M059J (cell line): ENCODE measurements around the gene COG7. TPM values are rescaled to one million over a fixed set of nuclear protein-coding genes. Genes with fewer than 3 reads are reported as not detected.
"Not testable (repeated sequence)": the region's sequence is repeated elsewhere in the genome, so short reads cannot be mapped to it uniquely, and the experiment has no call there.

Experiments
- DNase-seq: peaks from one replicate; pipeline ENCODE4 v3.0.0-alpha.2; 2012; ENCODE audit warnings: low read depth
- total RNA-seq: library from RNA; depleted of rRNA; stranded (reverse); fragments of >200 nt; shearing (Covaris generic); gene quantifications from 2 replicates; pipeline ENCODE4 v1.2.3, GENCODE V29; 2014

The COG7 gene
- total RNA-seq, 1 experiment from 2014 or later: 30.5 TPM

DNA sequence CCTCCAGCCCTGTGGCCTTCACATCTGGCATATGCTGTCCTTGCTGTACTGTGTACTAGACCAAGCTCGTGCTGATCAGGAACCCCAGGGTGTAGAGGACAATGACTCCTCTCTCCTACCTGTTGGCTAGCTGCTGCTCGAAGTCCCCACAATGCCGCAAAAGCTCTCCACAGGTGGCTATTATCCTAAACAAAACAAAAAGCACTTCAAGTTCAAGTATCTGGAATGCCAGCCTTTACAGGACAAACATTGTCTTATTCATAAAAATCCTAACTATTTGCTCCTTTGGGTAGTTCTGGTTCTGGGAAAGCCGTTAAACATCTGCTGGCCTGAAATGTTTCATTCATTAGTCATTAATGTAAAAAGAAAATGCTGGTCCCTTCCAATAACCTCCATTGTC, 42.8 kb downstream of the COG7 start:
- peak; percentile 22 for DNase-seq

DNA sequence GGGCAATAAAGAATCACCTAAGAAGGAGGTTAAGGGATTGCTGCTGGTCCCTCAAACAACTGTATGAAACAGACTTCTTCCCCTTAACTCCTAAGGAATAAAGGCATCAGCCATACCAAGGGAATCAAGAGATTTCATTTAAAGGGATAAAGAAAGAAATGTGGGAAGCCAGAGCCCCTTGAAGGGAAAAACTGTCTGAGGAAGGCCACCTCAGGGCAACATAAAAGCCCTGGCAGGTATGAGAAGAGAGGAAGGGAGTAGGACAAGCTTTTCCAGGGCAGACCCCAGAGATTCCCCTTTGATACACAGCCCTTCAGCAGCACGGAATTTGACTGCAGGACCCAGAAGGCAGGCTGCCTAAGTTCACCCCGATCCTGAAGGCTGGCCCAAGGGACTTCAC, 43.5 kb downstream of the COG7 start:
- no peak for DNase-seq

DNA sequence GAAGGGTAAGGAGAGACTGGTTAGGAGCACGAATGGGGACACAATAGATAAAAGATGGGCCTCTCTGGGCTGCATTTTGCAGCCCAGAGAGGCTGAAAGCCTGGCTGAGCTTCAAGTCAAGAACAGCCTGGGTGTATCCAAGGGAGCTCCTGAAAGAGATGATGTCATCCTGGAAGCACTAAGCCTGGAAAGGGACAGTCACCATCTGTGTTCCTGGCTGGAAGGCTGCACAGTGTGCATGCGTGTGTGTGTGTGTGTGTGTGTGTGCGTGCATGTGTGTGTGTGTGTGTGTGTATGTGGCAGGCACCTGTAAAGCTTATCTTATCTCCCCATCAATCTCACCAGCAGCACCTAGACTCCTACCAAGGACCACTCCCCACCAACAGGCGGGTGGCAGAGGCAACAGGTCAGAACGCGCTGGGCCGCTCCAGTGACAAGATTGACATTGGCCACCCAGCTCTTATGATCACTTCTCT, 44.1 kb downstream of the COG7 start:
- peak; percentile 40 for DNase-seq

DNA sequence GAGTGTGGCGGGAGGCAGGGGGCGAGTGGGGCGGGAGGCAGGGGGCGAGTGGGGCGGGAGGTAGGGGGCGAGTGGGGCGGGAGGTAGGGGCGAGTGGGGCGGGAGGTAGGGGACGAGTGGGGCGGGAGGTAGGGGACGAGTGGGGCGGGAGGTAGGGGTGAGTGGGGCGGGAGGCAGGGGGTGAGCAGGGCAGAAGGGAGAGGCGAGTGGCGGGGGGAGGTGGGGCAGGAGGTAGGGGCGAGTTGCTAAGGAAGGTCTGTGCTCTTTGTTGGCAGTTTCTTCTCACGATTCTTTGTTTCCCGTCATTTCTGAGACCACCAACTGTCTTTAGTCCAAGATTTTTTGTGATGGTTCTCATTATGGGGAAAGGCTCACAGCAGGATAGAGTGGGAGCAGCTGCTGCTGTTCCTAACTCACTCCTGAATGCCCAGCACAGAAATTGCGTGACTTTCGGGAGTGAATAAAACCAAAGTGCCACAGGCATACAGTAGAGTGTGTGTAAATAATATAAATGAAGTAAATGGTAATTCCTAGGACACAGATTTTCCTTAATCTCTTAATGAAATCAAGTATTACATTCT, 44.7 kb downstream of the COG7 start:
- no peak for DNase-seq

DNA sequence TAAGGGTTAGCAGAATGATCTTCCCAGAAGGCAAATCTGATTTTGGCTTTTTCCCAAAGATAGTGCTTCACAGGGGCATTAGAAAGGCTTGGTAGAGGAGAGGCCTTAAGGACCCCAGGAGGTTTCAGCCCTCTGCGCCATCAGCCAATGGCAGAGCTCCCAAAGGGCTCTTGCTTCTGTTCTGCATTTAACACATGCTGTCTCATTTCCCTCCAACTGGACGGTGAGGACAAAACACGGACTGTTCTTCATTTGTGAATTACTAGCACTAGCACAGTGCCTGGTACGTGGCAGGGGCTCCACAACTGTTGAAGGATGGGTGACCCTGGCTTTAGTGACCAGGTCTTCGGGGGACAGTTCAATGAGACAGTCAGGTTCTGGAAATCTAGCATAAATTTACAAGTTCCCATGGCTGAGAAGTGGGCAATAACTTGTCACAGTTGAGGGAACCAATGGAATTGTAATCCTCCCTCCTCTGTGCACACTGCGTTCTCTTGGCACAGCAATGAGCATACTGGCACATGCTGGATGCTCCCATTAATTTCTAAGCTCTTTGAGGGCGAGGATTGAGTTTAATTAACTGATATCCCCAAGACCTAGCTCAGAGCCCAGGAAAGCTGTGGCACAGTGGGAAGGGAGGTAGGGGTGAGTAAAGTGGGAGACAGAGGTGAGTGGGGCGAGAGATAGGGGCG, 45.4 kb downstream of the COG7 start:
- DNase-seq: no peak

DNA sequence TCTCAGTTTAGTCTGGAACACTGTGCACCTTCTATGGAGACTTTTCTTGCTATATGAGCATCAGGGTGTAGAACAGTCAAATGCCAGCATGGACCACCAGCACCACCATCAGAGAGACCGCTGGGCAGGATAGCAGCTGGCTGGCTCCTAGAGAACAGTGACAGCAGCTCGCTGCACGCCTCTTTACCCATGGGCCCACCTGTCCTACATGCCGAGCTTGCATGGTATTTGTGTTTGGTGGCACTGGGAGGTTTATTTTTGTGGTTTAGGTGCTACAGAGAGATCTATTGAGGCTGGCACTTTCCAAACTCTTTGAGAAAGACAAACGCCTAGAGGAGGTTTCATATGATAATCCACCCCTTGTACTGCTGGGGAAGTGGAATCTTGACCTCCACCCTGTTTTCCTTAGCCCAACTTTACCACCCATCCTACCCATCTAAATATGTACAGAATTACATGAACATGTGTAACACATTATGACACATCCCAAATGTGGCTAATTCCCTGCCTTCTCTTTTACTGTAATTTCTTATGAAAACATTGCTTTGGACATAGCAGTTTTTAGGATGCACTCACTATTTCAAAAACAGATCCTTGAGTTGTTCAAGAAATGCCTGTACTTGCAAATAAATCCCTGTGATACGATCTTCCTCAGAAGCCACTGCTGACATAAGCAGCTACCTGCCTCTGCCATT, 46.3 kb downstream of the COG7 start:
- no peak for DNase-seq

DNA sequence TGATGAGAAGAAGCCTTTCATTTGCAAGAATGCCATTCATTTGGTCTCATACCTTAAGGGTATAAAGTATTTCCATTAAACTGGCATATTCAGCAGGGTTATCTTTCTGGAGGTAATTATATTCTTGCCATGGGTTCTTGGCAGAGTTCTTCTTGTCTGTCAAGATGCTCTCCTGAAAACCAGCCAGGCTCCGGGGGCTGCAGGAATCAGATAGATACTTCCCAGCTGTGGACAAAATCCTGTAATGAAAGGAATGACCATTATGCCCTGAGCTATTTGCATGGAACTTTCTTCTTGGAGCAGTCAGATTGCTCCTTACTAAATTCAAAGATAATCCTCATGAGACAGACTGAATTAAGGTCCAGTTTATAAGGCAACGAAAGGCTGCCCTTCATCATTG, 47.0 kb downstream of the COG7 start:
- no peak for DNase-seq

DNA sequence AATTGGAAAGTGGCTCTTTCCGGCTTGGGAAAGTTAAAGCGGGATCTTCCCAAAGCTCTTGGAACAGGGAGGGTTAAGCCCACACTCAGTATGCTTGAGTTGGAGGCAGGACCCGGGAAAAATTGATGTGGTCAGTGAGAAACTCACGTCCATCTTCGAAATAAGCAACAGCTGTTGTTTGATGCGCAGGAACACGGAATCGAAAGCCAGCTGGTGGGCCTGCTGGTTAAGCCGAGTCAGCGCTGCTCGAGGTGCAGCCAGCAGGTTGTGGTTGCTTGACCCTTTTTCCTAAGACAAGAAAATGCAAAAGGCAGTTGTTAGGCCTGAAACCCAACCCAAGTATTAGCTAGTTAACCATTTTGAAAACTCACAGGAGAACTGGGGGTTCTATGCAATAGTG, 49.4 kb downstream of the COG7 start:
- DNase-seq: no peak

DNA sequence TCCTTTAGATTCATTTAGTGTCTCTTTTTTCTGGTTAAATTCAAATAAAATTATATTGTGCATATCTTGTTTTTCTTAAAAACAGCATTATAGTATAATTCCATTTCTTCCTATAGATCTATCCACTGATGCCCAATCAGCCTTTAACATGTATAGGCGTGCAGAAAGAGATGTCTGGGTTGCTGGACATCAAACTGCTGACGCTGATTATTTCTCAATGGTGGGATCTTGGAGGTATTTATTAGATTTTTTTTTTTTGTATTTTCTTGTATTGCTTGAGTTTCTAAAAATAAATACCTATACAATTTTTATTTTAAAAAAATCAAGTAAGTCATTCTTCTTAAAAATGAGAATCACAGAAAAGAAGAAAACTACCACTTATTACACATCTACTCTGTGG, 50.9 kb downstream of the COG7 start:
- DNase-seq: no peak

DNA sequence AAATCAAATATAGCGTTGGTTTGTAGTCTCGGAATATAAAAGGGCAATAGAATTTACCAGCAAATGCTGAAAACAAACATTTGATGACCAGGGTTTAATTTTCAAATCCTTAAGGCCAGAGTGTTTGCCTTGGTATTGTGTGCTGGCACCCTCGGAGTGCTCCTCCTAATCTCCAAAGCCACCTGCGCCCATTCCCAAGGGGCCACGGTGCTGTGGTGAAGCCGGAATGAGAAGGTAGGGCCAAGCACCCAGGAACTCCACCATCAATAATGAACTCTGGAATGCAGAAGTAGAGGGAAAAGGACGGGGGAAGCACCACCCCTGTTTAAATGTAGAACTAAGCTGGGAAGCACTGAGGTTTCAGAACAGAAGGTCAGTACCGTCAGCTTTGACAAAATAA, 51.9 kb downstream of the COG7 start:
- DNase-seq: no peak

DNA sequence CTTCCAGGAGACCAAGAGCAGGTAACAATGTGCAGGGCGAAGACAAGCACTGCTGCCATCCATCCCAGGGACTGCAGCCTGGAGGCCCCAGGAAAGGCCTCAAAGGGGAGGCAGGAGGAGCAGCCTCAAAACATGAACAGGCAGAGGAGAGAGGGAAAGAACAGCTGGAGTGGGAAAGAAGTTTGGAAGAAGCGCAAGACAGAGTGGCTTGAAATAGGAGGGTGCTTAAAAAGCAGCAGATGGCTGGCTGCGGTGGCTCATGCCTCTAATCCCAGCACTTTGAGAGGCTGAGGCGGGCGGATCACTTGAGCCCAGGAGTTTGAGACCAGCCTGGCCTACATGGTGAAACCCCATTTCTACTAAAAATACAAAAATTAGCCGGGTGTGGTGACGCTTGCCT, 52.5 kb downstream of the COG7 start:
- DNase-seq: not testable (repeated sequence)

DNA sequence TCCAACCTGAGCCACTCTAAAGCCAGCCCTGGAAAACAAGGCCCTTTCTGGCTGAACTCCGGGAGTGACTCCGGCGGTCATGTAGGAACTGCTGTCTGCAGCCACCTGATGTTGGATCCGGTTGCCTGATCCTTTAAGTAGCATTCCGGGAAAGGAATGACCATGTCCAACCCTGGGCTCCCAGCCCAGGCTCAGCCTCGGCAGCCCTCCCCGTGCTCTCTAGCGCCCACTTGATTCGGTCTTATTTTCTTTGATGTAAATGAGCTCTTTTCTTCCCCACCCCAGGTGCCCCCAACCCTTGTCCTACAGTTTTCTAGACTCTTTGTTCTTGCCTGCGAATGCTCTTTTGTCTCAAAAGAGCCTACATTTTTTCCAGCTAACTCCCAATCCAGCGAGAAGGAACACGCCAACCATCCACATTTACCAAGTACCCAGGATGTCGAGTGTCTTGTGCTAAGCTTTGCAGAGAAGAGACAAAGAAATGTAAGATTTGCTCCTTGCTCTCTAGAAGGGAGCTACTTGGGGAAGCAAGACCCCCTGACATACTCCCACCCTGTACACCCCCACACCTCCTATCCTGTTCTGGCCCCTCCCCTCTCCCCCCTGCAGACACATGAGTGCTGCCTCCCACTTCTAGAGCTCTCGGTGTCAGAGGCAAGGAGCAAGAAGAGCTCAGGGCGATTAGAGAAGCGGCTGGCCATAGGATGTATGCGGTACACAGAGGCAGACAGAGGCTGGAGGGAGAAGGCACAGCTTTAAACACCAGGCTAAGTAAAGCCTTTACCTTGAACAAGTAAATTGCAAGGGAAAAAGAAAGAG, 53.8 kb downstream of the COG7 start:
- DNase-seq: no peak

DNA sequence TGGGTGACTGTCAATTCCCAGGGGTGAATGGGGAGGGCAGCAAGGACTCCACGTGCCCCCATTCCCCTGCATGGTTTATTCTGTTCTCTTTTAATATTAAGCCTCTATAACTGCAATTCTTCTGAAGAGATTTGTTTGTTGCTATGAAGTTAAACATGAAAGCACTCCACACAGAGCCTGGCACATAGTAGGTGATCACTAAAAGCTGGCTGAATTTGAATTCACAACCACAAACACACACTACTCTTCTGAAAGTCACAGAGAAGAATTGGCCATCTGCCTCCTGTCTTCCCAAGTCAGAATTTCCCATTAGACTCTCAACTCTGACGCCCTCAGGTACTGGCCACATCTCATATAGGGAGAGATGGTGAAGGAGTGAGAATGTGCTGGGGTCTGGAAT, 55.5 kb downstream of the COG7 start:
- no peak for DNase-seq

DNA sequence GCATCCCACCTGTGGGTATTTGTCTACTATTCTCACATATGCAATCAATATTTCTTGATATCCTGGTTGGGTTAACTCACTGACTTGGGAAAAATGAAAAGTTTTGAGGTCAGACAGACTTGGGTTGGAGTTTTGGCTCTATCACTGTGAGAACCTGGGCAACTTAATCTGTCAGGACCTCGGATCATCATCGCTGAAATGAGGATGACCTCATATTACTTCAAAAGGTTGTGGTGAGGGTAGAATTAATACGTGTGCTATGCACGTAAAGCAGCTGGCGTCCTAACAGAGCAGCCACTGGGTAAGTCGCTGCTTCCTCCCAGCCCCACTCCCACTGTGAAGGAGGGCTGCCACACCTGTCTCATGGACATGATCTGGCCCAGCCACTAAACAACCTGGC, 57.3 kb downstream of the COG7 start:
- DNase-seq: no peak

DNA sequence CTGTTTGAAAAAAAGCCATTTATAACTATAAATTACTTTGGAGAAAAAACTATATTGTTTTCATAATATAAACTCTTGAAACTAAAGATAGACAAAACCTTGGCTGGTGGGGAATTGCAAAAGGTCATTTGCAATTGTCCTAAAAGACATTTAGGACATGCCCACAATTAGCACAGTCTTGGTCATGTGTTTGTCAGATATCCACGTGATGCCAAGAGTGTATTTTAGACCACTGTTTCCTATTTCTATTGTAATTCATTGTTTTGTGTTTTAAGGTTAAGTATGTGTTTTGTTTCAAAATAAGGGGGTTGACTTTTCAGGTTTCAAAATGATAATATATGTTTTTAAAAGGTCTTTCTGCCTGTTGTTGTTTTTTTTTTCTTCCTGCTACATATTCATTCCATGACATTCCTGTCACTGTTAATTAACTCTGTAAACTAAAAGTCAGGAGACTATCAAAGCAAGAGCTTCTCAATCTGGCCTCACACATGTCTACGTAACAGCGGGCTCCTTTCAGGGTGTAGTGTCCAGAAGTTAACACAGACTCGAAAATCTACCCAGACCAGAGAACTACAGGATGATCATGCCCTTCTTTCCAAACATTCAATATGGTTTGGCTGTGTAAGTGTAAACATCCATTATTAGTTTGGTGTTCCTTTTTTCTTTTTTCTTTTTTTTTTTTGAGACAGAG, 58.7 kb downstream of the COG7 start:
- DNase-seq: no peak

DNA sequence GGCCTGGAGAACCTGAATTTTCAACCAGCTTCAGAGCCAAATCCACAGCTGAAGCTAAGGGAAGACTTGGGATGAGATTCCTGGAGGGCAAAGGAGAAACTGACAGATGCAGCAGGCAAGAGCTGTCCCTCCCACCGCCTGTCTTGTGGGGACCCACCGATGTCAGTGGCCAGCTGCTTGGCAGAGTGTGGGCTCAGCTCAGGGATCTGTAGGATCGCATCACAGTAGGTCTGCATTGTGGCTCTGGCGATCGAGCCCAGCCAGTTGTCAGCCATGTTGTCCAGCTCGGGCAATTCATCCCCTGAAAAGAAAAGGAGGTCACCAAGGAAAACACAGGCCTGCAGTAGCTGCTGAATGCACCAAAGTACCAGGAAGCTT, 60.8 kb downstream of the COG7 start:
- no peak for DNase-seq

DNA sequence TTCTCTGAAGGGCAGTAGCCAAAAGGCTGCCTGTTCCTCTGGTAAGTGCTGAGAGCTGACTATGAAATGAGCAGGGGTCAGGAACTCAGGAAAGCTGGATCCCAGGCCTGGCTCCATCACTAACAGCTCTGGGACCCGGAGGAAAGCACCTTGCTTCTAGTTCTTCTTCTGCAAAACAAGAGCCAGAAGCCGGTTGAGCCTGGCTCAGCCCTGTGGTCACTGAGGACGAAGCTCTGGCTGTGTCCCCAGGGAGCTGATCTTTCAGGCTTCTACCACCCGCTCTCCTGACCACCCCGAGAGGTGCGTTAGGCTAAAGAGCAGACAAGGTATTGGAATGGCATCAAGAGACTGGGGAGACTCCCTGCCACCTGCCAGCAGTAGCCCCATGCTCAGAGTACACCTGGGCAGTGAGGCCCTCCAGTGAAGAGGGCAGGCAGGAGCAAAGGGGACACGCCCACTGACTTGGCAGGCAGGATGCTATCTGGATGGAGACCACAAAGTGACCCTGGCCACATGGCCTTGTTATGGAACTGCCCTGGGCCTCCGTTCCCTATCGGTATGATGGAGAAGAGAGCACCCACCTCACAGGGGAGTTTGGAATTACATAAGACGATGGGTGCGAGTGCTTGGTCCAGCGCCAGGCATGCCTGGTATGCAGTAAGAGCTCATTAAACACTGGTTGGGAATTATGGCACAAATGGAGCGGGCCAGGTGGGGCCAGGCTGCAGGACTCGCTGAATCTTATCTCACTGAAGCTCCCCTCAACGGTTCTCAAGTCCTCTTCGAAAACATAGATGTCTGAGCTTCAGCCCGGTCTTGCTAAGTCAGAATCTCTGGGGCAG, 61.4 kb downstream of the COG7 start:
- no peak for DNase-seq

DNA sequence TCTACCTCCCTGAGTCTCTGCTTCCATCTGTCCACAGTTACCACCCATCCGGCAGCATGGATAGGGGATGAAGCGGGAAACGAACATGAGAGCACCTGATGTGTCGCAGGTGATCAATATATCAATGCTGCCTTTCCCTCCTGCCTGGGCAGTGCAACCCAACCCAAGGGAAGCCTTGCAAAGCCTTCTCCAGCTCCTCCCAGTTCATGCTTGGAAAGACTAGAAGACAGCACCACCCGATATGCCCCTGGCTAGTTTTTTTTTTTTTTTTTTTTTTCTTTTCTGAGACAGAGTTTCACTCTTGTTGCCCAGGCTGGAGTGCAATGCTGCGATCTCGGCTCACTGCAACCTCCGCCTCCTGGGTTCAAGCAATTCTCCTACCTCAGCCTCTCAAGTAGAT, 63.1 kb downstream of the COG7 start:
- DNase-seq: not testable (repeated sequence)

DNA sequence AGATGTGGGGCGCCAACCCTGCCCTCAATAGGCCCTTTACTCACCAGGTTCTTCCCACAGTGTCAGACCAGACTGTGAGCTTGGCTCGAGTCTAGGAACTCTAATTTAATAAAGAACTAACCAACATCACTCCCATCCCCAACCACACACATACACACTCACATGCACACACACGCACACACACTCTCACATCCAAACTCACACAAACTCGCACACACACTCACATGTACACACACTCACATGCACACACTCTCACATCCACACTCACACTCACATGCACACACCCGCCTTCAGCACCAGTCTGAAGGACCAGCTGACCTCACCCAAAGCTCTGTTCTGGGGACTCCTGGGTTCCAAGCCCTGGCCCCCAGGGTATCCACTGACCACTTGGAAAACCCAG, 63.8 kb downstream of the COG7 start:
- DNase-seq: no peak

DNA sequence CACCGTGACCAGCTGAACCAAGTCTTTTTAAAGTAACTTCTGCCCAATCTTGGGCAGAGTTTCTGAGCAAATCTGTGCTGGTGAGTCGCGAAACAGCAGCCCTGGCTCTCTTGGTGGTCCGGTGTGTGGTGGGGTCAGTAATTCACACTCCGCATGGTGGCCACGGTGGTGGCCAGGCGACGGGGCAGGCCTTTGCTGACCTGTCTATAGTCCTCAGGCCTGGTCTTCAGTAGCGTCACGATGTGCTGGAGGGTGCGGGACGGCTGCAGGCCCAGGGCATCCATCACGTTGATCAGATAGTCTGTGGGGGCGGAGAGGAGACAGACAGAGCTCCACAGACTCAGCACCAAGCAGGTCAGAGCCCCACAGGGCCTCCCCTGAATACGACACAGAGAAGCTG, 64.2 kb downstream of the COG7 start:
- no peak for DNase-seq

DNA sequence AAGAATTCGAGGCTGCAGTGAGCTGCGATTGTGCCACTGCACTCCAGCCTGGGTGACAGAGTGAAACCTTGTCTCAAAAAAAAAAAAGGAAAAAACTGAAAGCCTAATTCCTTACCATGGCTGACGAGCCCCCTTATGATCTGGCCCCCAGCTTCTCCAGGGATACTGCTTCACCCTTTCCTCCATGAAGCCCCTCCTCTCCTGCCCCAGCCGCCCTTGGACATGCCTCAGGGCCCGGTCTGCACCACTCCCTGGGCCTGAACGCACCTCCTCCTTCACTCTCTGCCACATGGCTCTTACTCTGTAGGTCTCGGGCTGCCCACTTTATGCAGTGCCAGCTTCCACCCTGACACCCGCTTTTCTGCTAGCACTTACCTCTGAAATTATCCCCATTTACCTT, 65.3 kb downstream of the COG7 start:
- no peak for DNase-seq
